Naive thymus-derived CD8-positive, alpha-beta T cell (primary cell): ENCODE results near the gene CCDC13. TPM values are rescaled to one million over a fixed set of nuclear protein-coding genes. Genes with fewer than 3 reads are reported as not detected.
"Not testable (repeated sequence)": the region's sequence is repeated elsewhere in the genome, so short reads cannot be mapped to it uniquely, and the experiment has no call there.

ENCODE experiments used
- ATAC-seq, 2 donors: fragments of 150-1000 bp; cut with Tn5 transposase in 1 of 2; sonication (Bioruptor Pico), chemical (Tn5 transposase) in 1 of 2; 1 replicate in 1 of 2; 2 replicates in 1 of 2; pipeline ENCODE4 v1.10.0; 2021; ENCODE audit warnings: mild to moderate bottlenecking in 2 of 2, moderate library complexity in 2 of 2
- POLR2A ChIA-PET: fragments of 350-600 bp; sonication (Branson Sonifier 250); formaldehyde crosslinking; loops from one replicate; lab custom pipeline; 2021; ENCODE audit warnings: antibody characterized with exemption; lab: Charles Lee
- DNase-seq, 10 donors: peaks; one replicate each; pipeline versions ENCODE4 v3.0.0 to v3.0.0-alpha.2; 2020 to 2022
- H3K27ac Mint-ChIP-seq, 10 donors: one replicate each; pipeline ENCODE4 v1.8.0; 2020 to 2022; ENCODE audit warnings: mild to moderate bottlenecking in 10 of 10, mixed read lengths in 10 of 10, moderate library complexity in 4 of 10, inconsistent platforms in 1 of 10
- H3K27me3 Mint-ChIP-seq, 5 donors: one replicate each; pipeline ENCODE4 v1.8.0; 2021 to 2022; ENCODE audit warnings: mixed read lengths in 5 of 5
- H3K36me3 Mint-ChIP-seq, 3 donors: one replicate each; pipeline ENCODE4 v1.8.0; 2020 to 2022; ENCODE audit warnings: mixed read lengths in 3 of 3, mild to moderate bottlenecking in 2 of 3, inconsistent platforms in 1 of 3
- H3K4me1 Mint-ChIP-seq, 4 donors: one replicate each; pipeline ENCODE4 v1.8.0; 2021 to 2022; ENCODE audit warnings: mixed read lengths in 4 of 4
- H3K4me3 Mint-ChIP-seq, 10 donors: one replicate each; pipeline ENCODE4 v1.8.0; 2020 to 2022; ENCODE audit warnings: mild to moderate bottlenecking in 10 of 10, mixed read lengths in 10 of 10, moderate library complexity in 6 of 10, inconsistent platforms in 1 of 10
- H3K9me3 Mint-ChIP-seq, 9 donors: one replicate each; pipeline ENCODE4 v1.8.0; 2020 to 2022; ENCODE audit warnings: mixed read lengths in 9 of 9, mild to moderate bottlenecking in 3 of 9, inconsistent platforms in 1 of 9, moderate library complexity in 1 of 9
- polyA plus RNA-seq, 3 donors: library from polyadenylated mRNA; unstranded; fragments of 300-500 nt; fragmentation: Illumina TruSeq; gene quantifications; one replicate each; pipeline ENCODE4 v1.2.3, GENCODE V29; 2021
- total RNA-seq, 8 experiments: library from RNA in 2 of 8; stranded (reverse) in 2 of 8; gene quantifications; one replicate each; pipeline ENCODE4 v1.2.3 and lab custom pipeline; 2021 to 2026

CCDC13 gene
- total RNA-seq, result under 1 TPM; 0.73 to 0.88 TPM
- not detected for polyA plus RNA-seq
- total RNA-seq (lab: John Stamatoyannopoulos, UW), result 0 to 0.60 (median 0.24) reads per million in 6 experiments

DNA sequence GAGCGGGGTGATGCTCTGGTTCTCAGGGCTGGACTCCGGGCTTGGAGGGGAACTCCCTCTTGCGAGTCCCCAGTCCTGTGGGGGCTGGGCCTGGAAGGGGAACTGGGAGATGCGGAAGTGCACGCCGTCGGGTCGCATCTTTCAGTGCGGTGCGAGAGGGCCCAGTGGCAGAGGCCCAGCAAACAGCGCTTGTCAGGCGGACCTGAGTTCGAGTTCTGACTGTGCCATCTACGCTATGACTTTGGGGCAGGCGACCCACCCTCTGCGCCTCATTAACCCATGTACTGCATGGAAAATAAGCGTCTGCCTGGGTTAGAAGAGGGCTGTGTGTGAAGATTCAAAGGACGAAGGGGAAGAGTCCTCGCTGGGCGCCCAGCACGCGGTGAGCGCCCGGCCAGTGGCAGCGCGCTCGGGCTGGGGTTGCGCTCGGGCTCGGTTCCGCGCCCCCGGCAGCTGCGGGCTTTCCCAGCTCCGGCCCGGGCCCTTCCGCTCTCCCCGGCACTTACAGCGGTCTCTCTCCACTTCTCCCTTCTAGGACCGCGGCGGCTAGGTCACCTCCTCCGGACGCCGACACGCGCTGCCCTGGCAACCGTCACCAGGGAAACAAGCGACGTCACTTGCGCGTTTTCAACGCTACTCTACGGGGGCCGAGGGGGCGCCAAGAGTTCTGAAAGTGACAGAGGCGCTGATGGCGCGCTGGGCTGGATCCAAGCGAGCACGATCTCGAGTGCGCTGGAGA, at the start of gene CCDC13:
Gene CCDC13, minus strand, starts transcription at position 584 of the 739 bp plus-strand sequence. CDS start 14,908 bp downstream, outside the sequence.
- H3K27me3 Mint-ChIP-seq, result no peaks in the 10 kb centered on the region
- H3K9me3 Mint-ChIP-seq, result peaks cover 0 to 2% (median 0%) of the 10 kb centered on the region in 9 donors
- peak within 1 kb of the TSS; percentile 87 to 98 (median 91) for H3K4me3 Mint-ChIP-seq
- peak; percentile 85 to 88 for ATAC-seq
- peak; percentile 73 to 96 (median 86) for DNase-seq
- H3K27ac Mint-ChIP-seq, result peak within 1 kb of the TSS; percentile 48 to 98 (median 96)
- no peaks in the 10 kb centered on the region for H3K36me3 Mint-ChIP-seq
- POLR2A ChIA-PET, result no interaction called here
- H3K4me1 Mint-ChIP-seq, result peaks cover 9 to 16% (median 11%) of the 10 kb centered on the region in 4 donors

DNA sequence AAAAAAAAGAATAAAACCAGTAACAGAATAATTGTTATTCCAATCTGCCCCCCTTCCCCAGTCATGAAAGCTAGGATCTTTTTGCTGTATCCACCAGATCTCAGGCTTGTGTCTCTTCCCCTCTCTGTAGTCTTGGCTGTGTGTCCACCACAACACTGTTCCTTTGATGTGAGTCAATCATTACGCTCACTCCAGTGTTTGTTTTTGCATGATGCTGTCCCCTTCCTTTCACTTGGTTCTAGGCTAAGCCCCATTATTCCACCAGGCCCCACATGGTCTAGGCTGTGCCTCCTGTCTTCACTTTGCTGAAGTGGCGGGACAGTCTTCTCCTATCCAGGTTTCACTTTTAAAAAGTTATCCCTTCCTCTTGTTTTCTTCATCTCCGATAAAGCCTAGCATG, 49.8 kb upstream of the CCDC13 start:
- POLR2A ChIA-PET, result no interaction called here
- DNase-seq, result no peak
- no peak overlapping the region for H3K27ac Mint-ChIP-seq

DNA sequence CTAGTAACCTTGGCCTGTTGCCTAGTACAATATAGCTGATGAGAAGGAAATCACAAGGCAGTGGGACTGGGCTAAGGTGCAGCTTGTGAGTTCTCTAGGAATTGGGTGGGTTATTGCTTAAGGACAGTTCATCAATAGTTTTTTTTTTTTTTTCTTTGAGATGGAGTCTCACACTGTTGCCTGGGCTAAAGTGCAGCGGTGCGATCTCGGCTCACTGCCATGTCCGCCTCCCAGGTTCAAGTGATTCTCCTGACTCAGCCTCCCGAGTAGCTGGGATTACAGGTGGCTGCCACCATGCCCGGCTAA, 47.6 kb upstream of the CCDC13 start:
- peaks cover 0 to 2% (median 0%) of the 10 kb centered on the region in 4 donors for H3K4me1 Mint-ChIP-seq
- no peak overlapping the region for H3K27ac Mint-ChIP-seq
- no peak for DNase-seq
- H3K36me3 Mint-ChIP-seq, result peaks cover 0 to 2% (median 0%) of the 10 kb centered on the region in 3 donors
- no peak overlapping the region for H3K4me3 Mint-ChIP-seq
- H3K27me3 Mint-ChIP-seq, result peaks cover 0 to 5% (median 2%) of the 10 kb centered on the region in 5 donors
- no peaks in the 10 kb centered on the region for H3K9me3 Mint-ChIP-seq
- ATAC-seq, result no peak
- POLR2A ChIA-PET, result interaction anchor here (0.6 kb wide), 1 partner anchor 238 kb away, joined by 3 read pairs; no protein-coding TSS in a partner anchor

More for the DNA sequence above, 49.8 kb upstream of the CCDC13 start:
- Mint-ChIP-seq H3K4me3 (no peak overlapping the region), H3K36me3 (peaks cover 0 to 2% (median 0%) of the 10 kb centered on the region in 3 donors), H3K27me3 (peaks cover 2 to 14% (median 6%) of the 10 kb centered on the region in 5 donors), H3K9me3 (no peaks in the 10 kb centered on the region), H3K4me1 (peaks cover 0 to 2% (median 0%) of the 10 kb centered on the region in 4 donors)
- no peak for ATAC-seq

DNA sequence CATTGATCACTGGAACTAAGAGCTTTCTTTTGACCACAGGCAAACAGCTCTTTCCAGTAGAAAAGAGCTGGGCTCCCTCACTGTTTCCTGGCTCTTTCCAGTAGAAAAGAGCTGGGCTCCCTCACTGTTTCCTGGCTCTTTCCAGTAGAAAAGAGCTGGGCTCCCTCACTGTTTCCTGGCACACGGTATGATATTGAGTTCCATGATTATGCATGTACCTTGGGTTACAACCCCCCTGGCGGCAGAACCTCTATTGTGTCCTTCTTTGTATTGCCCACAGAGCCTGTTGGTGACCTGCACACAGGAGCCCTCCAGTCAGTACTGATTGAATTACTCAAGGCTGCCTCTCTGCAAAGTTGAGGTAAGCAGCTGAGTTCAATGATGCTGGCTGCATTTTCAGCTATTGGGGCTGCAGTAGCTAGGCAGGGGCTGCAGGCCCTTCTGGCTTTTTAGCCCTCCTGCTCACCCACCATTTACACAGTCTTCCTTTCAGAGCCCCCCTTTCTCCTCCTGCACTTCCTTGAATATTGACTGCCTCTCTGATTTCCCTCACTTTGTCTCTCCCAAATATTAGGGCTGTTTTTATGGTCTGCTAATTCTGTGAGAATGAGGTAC, 46.4 kb upstream of the CCDC13 start:
- Mint-ChIP-seq H3K9me3 (no peaks in the 10 kb centered on the region), H3K27ac (no peak overlapping the region), H3K4me3 (no peak overlapping the region), H3K36me3 (peaks cover 0 to 1% (median 0%) of the 10 kb centered on the region in 3 donors), H3K4me1 (peaks cover 0 to 2% (median 0%) of the 10 kb centered on the region in 4 donors), H3K27me3 (peaks cover 0 to 3% (median 0%) of the 10 kb centered on the region in 5 donors)
- POLR2A ChIA-PET, result no interaction called here
- ATAC-seq (no peak), DNase-seq (no peak)

GRCh38 chr3:42815826-42816225, 42.8 kb upstream of the CCDC13 start:
- POLR2A ChIA-PET, result no interaction called here
- DNase-seq (no peak), ATAC-seq (no peak)
- H3K36me3 Mint-ChIP-seq, result no peaks in the 10 kb centered on the region
- no peaks in the 10 kb centered on the region for H3K9me3 Mint-ChIP-seq
- H3K4me1 Mint-ChIP-seq, result peaks cover 0 to 3% (median 0%) of the 10 kb centered on the region in 4 donors
- no peak overlapping the region for H3K4me3 Mint-ChIP-seq
- H3K27ac Mint-ChIP-seq, result no peak overlapping the region
- H3K27me3 Mint-ChIP-seq, result peaks cover 0 to 4% (median 1%) of the 10 kb centered on the region in 5 donors

GRCh38 chr3:42814914-42815507, 42.0 kb upstream of the CCDC13 start:
- ATAC-seq (no peak), DNase-seq (no peak)
- POLR2A ChIA-PET, result no interaction called here
- Mint-ChIP-seq H3K27me3 (peaks cover 0 to 4% (median 1%) of the 10 kb centered on the region in 5 donors), H3K4me3 (no peak overlapping the region), H3K4me1 (peaks cover 0 to 3% (median 0%) of the 10 kb centered on the region in 4 donors), H3K36me3 (no peaks in the 10 kb centered on the region), H3K9me3 (no peaks in the 10 kb centered on the region), H3K27ac (no peak overlapping the region)

DNA sequence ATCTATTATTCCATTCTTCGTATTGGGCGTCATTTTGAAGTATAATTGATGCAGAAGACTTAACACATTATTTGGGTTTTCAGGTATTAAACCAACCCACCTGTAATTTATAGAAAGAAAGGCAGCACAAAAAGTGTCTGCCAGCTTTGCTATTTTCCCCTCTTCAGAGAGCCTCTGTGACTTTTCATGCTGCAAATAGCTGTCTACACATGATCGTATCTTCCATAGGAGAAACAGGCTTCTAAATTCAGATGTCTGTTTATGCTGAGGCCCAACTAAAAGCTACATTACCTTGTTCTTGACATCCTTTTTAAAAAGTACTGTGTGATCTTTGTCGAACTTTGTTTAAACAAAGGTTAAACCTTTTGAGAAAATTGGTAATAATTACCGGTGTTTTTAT, 41.2 kb upstream of the CCDC13 start:
- ATAC-seq, result no peak
- POLR2A ChIA-PET, result no interaction called here
- H3K4me3 Mint-ChIP-seq, result no peak overlapping the region
- no peaks in the 10 kb centered on the region for H3K36me3 Mint-ChIP-seq
- peaks cover 0 to 4% (median 1%) of the 10 kb centered on the region in 5 donors for H3K27me3 Mint-ChIP-seq
- no peak overlapping the region for H3K27ac Mint-ChIP-seq
- peaks cover 0 to 3% (median 0%) of the 10 kb centered on the region in 4 donors for H3K4me1 Mint-ChIP-seq
- no peaks in the 10 kb centered on the region for H3K9me3 Mint-ChIP-seq
- no peak for DNase-seq

DNA sequence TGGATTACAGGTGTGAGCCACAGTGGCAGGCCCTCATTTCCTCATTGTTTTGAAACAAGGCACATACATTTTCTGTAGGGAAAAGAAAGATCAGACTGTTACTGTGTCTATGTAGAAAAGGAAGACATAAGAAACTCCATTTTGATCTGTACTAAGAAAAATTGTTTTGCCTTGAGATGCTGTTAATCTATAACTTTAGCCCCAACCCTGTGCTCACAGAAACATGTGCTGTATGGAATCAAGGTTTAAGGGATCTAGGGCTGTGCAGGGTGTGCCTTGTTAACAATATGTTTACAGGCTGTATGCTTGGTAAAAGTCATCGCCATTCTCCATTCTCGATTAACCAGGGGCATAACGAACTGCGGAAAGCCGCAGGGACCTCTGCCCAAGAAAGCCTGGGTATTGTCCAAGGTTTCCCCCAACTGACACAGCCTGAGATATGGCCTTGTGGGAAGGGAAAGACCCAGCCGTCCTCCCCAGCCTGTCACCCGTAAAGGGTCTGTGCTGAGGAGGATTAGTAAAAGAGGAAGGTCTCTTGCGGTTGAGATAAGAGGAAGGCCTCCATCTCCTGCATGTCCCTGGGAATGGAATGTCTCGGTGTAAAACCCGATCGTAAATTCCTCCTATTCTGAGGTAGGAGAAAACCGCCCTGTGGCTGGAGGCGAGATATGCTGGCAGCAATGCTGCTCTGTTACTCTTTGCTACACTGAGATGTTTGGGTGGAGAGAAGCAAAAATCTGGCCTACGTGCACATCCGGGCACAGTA, 38.2 kb upstream of the CCDC13 start:
- DNase-seq, H3K4me1 Mint-ChIP-seq, H3K36me3 Mint-ChIP-seq, H3K4me3 Mint-ChIP-seq, ATAC-seq, H3K27me3 Mint-ChIP-seq, H3K27ac Mint-ChIP-seq, POLR2A ChIA-PET, H3K9me3 Mint-ChIP-seq: not testable (repeated sequence)

- H3K4me1 Mint-ChIP-seq, H3K27me3 Mint-ChIP-seq, POLR2A ChIA-PET, H3K36me3 Mint-ChIP-seq, H3K9me3 Mint-ChIP-seq, DNase-seq, ATAC-seq, H3K4me3 Mint-ChIP-seq: not testable (repeated sequence)
- H3K27ac Mint-ChIP-seq, result peak overlapping the region in 1 of 10 donors; percentile 47
These were observed 37.7 kb upstream of the CCDC13 start for GRCh38 chr3:42810706-42811105.

GRCh38 chr3:42809202-42809601, 36.1 kb upstream of the CCDC13 start, which contains the start of gene ACKR2:
Gene ACKR2, plus strand, starts transcription at chr3:42809445. Its CDS starts 55,058 bp downstream, at chr3:42864503.
- H3K36me3 Mint-ChIP-seq, result no peaks in the 10 kb centered on the region
- peaks cover 0 to 10% (median 5%) of the 10 kb centered on the region in 5 donors for H3K27me3 Mint-ChIP-seq
- no peak within 1 kb of the TSS for H3K4me3 Mint-ChIP-seq
- POLR2A ChIA-PET, result no interaction called here
- H3K9me3 Mint-ChIP-seq, result no peaks in the 10 kb centered on the region
- ATAC-seq (no peak), DNase-seq (no peak)
- H3K27ac Mint-ChIP-seq, result peak within 1 kb of the TSS in 1 of 10 donors; percentile 53
- H3K4me1 Mint-ChIP-seq, result peaks cover 2 to 15% (median 9%) of the 10 kb centered on the region in 4 donors

- Mint-ChIP-seq H3K27me3 (peaks cover 0 to 10% (median 5%) of the 10 kb centered on the region in 5 donors), H3K4me3 (no peak overlapping the region), H3K27ac (no peak overlapping the region), H3K9me3 (no peaks in the 10 kb centered on the region), H3K4me1 (peaks cover 8 to 27% (median 21%) of the 10 kb centered on the region in 4 donors), H3K36me3 (no peaks in the 10 kb centered on the region)
- POLR2A ChIA-PET, result no interaction called here
- DNase-seq (no peak), ATAC-seq (no peak)
These were observed 34.9 kb upstream of the CCDC13 start for GRCh38 chr3:42807929-42808328.
